ENCODE data around the gene PKMYT1. TPM values are rescaled to one million over a fixed set of nuclear protein-coding genes. Genes with fewer than 3 reads are reported as not detected.
A peak's percentile ranks its signal among the peaks of the same experiment; 100 is the strongest.

The PKMYT1 gene
- total and polyA plus RNA-seq, 9 of the 15 experiments (the other 6 are each of a cell fraction or from before 2014, with no cell fraction given): 8.7 to 201 (median 37.8) TPM

GRCh38 chr16:3029491-3030221 is 49.4 kb upstream of the PKMYT1 start (continued):
- TF ChIP-seq ZBTB11 (CRISPR knock-in tag; IDR thresholded peaks at IDR 0.05) (no peak), GABPB2 (CRISPR knock-in tag; conservative IDR thresholded peaks at IDR 0.05) (no peak), MGA (IDR thresholded peaks at IDR 0.05) (peak; percentile 90), CBFB (CRISPR knock-in tag; IDR thresholded peaks at IDR 0.05) (no peak), TEAD2 (tag; IDR thresholded peaks at IDR 0.05) (no peak), NFXL1 (CRISPR knock-in tag; IDR thresholded peaks at IDR 0.05) (no peak), HNRNPLL (IDR thresholded peaks at IDR 0.05; ENCODE audit: low read depth, low read length, poor library complexity, severe bottlenecking) (peak; percentile 44), ZNF280A (IDR thresholded peaks at IDR 0.05; ENCODE audit: low read depth, partially characterized antibody) (no peak), JUNB (CRISPR knock-in tag; conservative IDR thresholded peaks at IDR 0.05) (no peak), NCOA4 (IDR thresholded peaks at IDR 0.05; ENCODE audit: partially characterized antibody) (no peak)
